Measurements from ENCODE around the gene PRICKLE1.

The PRICKLE1 gene

GRCh38 chr12:42608196-42608825 lies 18.8 kb upstream of the PRICKLE1 start:
- no peak overlapping the region for H3K4me3 ChIP-seq (ENCODE audit: low read depth, low read length)
- TF ChIP-seq, protein P1, sequence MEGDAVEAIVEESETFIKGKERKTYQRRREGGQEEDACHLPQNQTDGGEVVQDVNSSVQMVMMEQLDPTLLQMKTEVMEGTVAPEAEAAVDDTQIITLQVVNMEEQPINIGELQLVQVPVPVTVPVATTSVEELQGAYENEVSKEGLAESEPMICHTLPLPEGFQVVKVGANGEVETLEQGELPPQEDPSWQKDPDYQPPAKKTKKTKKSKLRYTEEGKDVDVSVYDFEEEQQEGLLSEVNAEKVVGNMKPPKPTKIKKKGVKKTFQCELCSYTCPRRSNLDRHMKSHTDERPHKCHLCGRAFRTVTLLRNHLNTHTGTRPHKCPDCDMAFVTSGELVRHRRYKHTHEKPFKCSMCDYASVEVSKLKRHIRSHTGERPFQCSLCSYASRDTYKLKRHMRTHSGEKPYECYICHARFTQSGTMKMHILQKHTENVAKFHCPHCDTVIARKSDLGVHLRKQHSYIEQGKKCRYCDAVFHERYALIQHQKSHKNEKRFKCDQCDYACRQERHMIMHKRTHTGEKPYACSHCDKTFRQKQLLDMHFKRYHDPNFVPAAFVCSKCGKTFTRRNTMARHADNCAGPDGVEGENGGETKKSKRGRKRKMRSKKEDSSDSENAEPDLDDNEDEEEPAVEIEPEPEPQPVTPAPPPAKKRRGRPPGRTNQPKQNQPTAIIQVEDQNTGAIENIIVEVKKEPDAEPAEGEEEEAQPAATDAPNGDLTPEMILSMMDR (IDR thresholded peaks at IDR 0.05; ENCODE audit: low read depth, low read length): no peak

DNA sequence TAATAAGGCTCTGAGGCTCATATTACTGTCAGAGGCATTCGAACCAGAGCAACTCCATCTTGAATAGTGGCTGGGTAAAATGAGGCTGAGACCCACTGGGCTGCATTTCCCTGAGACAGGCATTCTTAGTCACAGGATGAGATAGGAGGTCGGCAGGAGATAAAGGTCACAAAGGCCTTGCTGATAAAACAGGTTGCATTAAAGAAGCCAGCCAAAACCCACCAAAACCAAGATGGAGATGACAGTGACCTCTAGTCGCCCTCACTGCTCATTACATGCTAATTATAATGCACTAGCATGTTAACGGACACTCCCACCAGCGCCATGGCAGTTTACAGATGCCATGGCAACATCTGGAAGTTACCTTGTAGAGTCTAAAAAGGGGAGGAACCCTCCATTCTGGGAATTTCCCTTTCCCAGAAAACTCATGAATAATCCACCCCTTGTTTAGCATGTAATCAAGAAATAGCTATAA lies 18.1 kb upstream of the PRICKLE1 start:
- TF ChIP-seq, protein P1 (IDR thresholded peaks at IDR 0.05; ENCODE audit: low read depth, low read length): no peak

DNA sequence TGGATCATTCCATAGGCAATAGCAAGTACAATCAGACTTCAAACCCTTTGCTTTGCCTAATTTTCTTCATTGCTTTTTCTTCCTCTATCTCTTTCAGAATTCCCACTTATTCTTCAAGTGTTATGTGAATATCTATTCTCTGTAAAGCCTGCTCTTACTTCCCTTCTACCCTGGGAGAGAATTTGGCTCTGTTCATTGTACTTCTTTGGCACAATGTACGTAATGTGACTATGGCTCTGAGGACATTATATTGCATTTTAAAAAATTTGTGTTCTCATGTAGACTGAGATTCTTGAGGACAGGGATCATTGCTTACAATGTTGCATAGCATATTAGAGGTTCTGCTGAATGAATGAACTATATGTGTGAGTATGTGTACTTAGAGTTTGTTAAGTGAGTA lies 16.9 kb upstream of the PRICKLE1 start:
- TF ChIP-seq, protein P1 (IDR thresholded peaks at IDR 0.05; ENCODE audit: low read depth, low read length): no peak
- no peak overlapping the region for H3K4me3 ChIP-seq (ENCODE audit: low read depth, low read length)

More for the DNA sequence above, 18.1 kb upstream of the PRICKLE1 start:
- H3K4me3 ChIP-seq (ENCODE audit: low read depth, low read length): no peak overlapping the region

DNA sequence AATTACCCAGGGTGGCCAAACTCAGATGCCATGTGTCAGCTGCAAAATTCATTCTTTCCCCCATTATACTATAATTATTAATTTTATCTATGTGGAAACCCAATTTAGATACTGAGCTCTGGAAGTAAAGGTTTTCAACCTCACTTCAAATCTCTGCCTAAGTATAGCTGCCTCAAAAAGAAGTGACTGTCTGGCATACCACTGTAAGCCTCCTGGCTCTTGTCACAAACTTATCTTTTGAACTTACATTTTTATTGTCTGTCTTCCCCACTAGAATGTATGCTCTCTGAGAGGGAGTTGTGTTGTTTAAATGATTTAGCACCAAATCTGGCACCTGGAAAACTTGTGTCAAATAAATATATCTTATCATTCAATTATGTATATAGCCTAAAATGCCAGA lies 16.1 kb upstream of the PRICKLE1 start:
- TF ChIP-seq, protein P1 (IDR thresholded peaks at IDR 0.05; ENCODE audit: low read depth, low read length): no peak
- H3K4me3 ChIP-seq (ENCODE audit: low read depth, low read length): no peak overlapping the region

GRCh38 chr12:42603246-42603990 lies 13.9 kb upstream of the PRICKLE1 start:
- TF ChIP-seq, protein P1 (IDR thresholded peaks at IDR 0.05; ENCODE audit: low read depth, low read length): no peak

GRCh38 chr12:42593874-42594273 lies 4.3 kb upstream of the PRICKLE1 start:
- TF ChIP-seq, protein P1 (IDR thresholded peaks at IDR 0.05; ENCODE audit: low read depth, low read length): no peak
- H3K4me3 ChIP-seq (ENCODE audit: low read depth, low read length): no peak overlapping the region

More at GRCh38 chr12:42603246-42603990, 13.9 kb upstream of the PRICKLE1 start:
- no peak overlapping the region for H3K4me3 ChIP-seq (ENCODE audit: low read depth, low read length)

DNA sequence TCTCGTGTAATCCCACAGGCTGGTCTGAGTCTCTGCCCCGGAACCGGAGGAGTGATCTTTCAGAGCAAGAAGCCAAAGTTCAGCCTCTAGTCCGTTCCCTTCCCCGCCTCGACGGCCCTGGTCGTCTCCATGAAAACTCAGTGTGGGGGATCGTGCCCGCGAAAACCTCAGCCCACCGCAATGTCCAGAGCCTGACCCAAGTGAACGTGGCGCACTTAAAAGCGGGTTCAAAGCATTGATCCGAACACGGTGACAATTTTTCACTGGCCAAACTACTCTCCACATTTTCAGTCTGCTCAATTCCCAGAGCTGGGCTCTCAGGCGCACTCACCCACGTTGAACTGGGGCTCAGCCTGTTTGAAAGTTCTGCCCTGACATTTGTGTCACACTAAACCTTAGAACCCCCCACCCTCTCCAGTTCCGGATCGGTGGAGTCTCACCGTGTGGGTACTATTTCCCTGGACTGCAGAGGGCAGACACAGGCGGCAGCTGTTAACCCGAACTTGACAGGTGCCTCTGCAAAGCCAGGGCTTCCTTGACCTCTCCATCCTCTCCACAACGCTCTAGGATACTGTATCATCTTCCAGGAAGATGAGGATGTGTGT lies 886 bp upstream of the PRICKLE1 start:
- TF ChIP-seq, protein P1 (IDR thresholded peaks at IDR 0.05; ENCODE audit: low read depth, low read length): no peak
- H3K4me3 ChIP-seq (ENCODE audit: low read depth, low read length): peak overlapping the region; percentile 97
